ENCODE results near the gene CMTM3.

Gene CMTM3

GRCh38 chr16:66601471-66601870 is 3.0 kb upstream of the CMTM3 start:
- WGBS (ENCODE audit: extremely low coverage, insufficient coverage, insufficient read length): no CpG with 5 or more reads among the region's 5 CpGs
- no peak overlapping the region for H3K23ac ChIP-seq (ENCODE audit: low read length)

DNA sequence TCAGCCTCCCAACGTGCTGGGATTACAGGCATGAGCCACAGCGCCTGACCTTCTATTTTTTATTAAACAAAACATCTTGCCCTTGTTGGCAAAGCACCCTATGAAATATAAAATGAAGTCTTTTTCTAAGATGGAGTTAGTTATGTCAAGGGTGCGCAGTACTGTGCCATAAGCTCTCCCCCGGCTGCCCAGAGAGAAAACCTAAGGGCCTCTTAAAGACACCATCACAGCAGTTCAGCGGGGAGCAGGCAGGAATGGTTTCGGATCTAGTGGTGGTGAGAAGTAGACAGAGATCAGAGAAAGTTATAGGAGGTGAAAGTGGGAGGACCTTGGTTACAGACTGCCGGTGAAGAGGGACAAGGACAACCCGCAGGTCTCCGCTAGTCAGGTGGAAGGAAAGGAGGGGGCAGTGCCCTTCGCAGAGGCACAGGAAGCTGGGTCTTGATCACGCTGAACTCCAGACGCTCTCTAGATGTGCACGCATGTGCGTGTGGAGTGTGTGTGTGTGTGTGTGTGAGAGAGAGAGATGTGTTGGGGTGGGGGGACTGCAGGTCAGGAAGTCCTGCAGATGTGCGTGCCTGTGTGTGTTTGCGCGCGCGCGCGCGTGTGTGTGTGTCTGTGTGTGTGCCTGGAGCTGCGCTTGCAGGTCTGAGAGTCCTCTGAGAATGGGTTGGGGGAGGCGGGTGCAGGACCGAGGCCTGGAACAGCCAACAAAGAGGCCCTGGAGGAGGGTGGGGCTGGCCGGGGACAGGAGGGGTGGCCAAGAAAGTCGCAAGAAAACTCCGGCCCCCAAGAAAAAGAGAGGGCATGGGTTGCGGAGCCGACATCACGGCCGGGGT is 748 bp upstream of the CMTM3 start:
- peak overlapping the region; percentile 75 for H4K91ac ChIP-seq (ENCODE audit: low read depth, low read length)
- no CpG with 5 or more reads among the region's 32 CpGs for WGBS (ENCODE audit: extremely low coverage, insufficient coverage, insufficient read length)
- DNase-seq: peak in 1 of 2 donors; percentile 49
- H3K4me2 ChIP-seq (ENCODE audit: low read length): peak overlapping the region; percentile 74
- peak overlapping the region; percentile 64 for H3K18ac ChIP-seq (ENCODE audit: low read length)
- peak overlapping the region; percentile 82 for H3K4me3 ChIP-seq (ENCODE audit: low read depth, low read length)
- H3K9me3 ChIP-seq (ENCODE audit: insufficient read depth, low read depth, low read length): no peaks in the 10 kb centered on the region
- peak overlapping the region; percentile 68 for H4K12ac ChIP-seq (ENCODE audit: low read depth, low read length)
- H4K8ac ChIP-seq (ENCODE audit: low read depth, low read length): peak overlapping the region; percentile 70
- peaks cover 19% of the 10 kb centered on the region for H3K79me1 ChIP-seq (ENCODE audit: low read length)
- peaks cover 15 to 20% of the 10 kb centered on the region in 2 experiments for H3K4me1 ChIP-seq (ENCODE audit: control insufficient read depth in 1 of 2, insufficient read depth in 2 of 2, low read length in 2 of 2)
- peak overlapping the region; percentile 68 for H3K14ac ChIP-seq (ENCODE audit: low read length)
- H3K9ac ChIP-seq (ENCODE audit: low read length): peak overlapping the region; percentile 68
- H2BK120ac ChIP-seq (ENCODE audit: insufficient read depth, low read length, poor library complexity): peak overlapping the region; percentile 48
- no peaks in the 10 kb centered on the region for H3K27me3 ChIP-seq (ENCODE audit: insufficient read depth, low read length)
- peak overlapping the region; percentile 95 for H2AFZ ChIP-seq (ENCODE audit: insufficient read depth, low read length, poor library complexity)
- peaks cover 12% of the 10 kb centered on the region for H3K79me2 ChIP-seq (ENCODE audit: control insufficient read depth, insufficient read depth, low read length, poor library complexity)
- H2BK5ac ChIP-seq (ENCODE audit: low read depth, low read length, poor library complexity): no peak overlapping the region
- H3K23ac ChIP-seq (ENCODE audit: low read length): no peak overlapping the region
- H3K27ac ChIP-seq (ENCODE audit: low read depth, low read length): peak overlapping the region; percentile 13
- H3K36me3 ChIP-seq (ENCODE audit: control insufficient read depth in 1 of 2, insufficient read depth in 2 of 2, low read length in 2 of 2): peaks cover 5 to 10% of the 10 kb centered on the region in 2 experiments
- peak overlapping the region; percentile 11 for H2BK12ac ChIP-seq (ENCODE audit: low read length)
- H3K4ac ChIP-seq (ENCODE audit: low read depth, low read length): peak overlapping the region; percentile 13
- H2AK5ac ChIP-seq (ENCODE audit: low read length): no peak overlapping the region

More at GRCh38 chr16:66601471-66601870, 3.0 kb upstream of the CMTM3 start:
- DNase-seq: no peak
- Histone ChIP-seq H3K27ac (ENCODE audit: low read depth, low read length) (no peak overlapping the region), H4K91ac (ENCODE audit: low read depth, low read length) (no peak overlapping the region), H2AK5ac (ENCODE audit: low read length) (no peak overlapping the region), H3K79me2 (ENCODE audit: control insufficient read depth, insufficient read depth, low read length, poor library complexity) (peaks cover 12% of the 10 kb centered on the region), H2BK5ac (ENCODE audit: low read depth, low read length, poor library complexity) (no peak overlapping the region), H3K79me1 (ENCODE audit: low read length) (peaks cover 19% of the 10 kb centered on the region), H2AFZ (ENCODE audit: insufficient read depth, low read length, poor library complexity) (no peak overlapping the region), H3K4ac (ENCODE audit: low read depth, low read length) (no peak overlapping the region), H3K27me3 (ENCODE audit: insufficient read depth, low read length) (no peaks in the 10 kb centered on the region), H4K8ac (ENCODE audit: low read depth, low read length) (no peak overlapping the region), H3K4me3 (ENCODE audit: low read depth, low read length) (no peak overlapping the region), H2BK12ac (ENCODE audit: low read length) (no peak overlapping the region), H3K18ac (ENCODE audit: low read length) (no peak overlapping the region), H3K9me3 (ENCODE audit: insufficient read depth, low read depth, low read length) (no peaks in the 10 kb centered on the region), H3K14ac (ENCODE audit: low read length) (no peak overlapping the region), H3K36me3 (ENCODE audit: control insufficient read depth in 1 of 2, insufficient read depth in 2 of 2, low read length in 2 of 2) (peaks cover 0 to 6% of the 10 kb centered on the region in 2 experiments), H3K4me2 (ENCODE audit: low read length) (no peak overlapping the region), H3K4me1 (ENCODE audit: control insufficient read depth in 1 of 2, insufficient read depth in 2 of 2, low read length in 2 of 2) (peaks cover 13% of the 10 kb centered on the region in 2 experiments), H4K12ac (ENCODE audit: low read depth, low read length) (no peak overlapping the region), H2BK120ac (ENCODE audit: insufficient read depth, low read length, poor library complexity) (no peak overlapping the region), H3K9ac (ENCODE audit: low read length) (no peak overlapping the region)

DNA sequence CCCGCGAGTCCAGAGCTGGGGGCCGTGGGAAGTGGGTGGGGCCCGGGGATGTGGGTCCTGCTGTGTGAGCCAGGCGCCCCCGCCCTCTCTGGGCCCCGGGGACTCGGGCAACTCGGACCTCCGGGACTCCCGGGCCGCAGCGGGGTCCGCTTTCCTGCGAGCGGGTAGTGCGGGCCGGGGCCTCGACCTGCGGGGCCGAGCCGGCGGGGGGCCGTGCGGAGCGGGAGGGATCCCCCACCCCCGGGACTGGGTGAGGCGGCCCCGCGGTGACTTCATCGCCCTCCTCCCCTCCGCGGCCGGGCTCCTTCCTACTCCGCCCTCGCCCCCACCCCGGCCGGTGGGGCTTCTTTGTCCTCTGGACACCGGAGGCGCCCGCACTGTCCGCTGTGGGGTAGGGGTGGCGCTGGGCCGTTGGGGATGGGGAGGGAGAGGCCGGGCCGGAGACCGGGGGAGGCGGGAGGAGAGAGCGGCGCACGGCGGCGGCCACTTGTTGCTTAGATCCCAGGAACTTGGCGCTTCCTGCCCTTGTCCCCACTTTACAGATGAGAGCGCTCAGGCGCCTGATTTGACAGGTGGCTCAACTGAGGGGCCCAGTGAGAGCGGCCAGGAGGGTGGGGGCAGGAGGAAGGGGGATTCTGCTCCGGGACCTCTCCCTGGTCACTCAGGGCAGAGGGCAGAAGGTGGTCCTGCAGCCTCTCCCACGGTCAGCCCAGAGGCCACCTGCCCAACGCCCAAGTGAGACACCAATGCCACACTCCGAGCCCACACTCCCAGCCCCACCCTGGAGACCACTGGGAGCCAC is 874 bp downstream of the CMTM3 start:
- peak overlapping the region; percentile 83 for H3K18ac ChIP-seq (ENCODE audit: low read length)
- DNase-seq: peak; percentile 42 to 57
- H3K4me1 ChIP-seq (ENCODE audit: control insufficient read depth in 1 of 2, insufficient read depth in 2 of 2, low read length in 2 of 2): peaks cover 19 to 24% of the 10 kb centered on the region in 2 experiments
- H3K23ac ChIP-seq (ENCODE audit: low read length): no peak overlapping the region
- peak overlapping the region; percentile 67 for H2AFZ ChIP-seq (ENCODE audit: insufficient read depth, low read length, poor library complexity)
- H3K79me2 ChIP-seq (ENCODE audit: control insufficient read depth, insufficient read depth, low read length, poor library complexity): peaks cover 12% of the 10 kb centered on the region
- H3K36me3 ChIP-seq (ENCODE audit: control insufficient read depth in 1 of 2, insufficient read depth in 2 of 2, low read length in 2 of 2): peaks cover 21 to 26% of the 10 kb centered on the region in 2 experiments
- H3K9me3 ChIP-seq (ENCODE audit: insufficient read depth, low read depth, low read length): peaks cover 2% of the 10 kb centered on the region
- H4K12ac ChIP-seq (ENCODE audit: low read depth, low read length): peak overlapping the region; percentile 83
- H3K27ac ChIP-seq (ENCODE audit: low read depth, low read length): peak overlapping the region; percentile 46
- peak overlapping the region; percentile 74 for H3K4me2 ChIP-seq (ENCODE audit: low read length)
- H2BK12ac ChIP-seq (ENCODE audit: low read length): no peak overlapping the region
- H4K91ac ChIP-seq (ENCODE audit: low read depth, low read length): peak overlapping the region; percentile 96
- peak overlapping the region; percentile 94 for H3K4ac ChIP-seq (ENCODE audit: low read depth, low read length)
- H2BK5ac ChIP-seq (ENCODE audit: low read depth, low read length, poor library complexity): peak overlapping the region; percentile 46
- peak overlapping the region; percentile 86 for H4K8ac ChIP-seq (ENCODE audit: low read depth, low read length)
- peak overlapping the region; percentile 78 for H2AK5ac ChIP-seq (ENCODE audit: low read length)
- H3K14ac ChIP-seq (ENCODE audit: low read length): peak overlapping the region; percentile 81
- H3K27me3 ChIP-seq (ENCODE audit: insufficient read depth, low read length): no peaks in the 10 kb centered on the region
- no CpG with 5 or more reads among the region's 61 CpGs for WGBS (ENCODE audit: extremely low coverage, insufficient coverage, insufficient read length)
- peak overlapping the region; percentile 77 for H3K9ac ChIP-seq (ENCODE audit: low read length)
- peak overlapping the region; percentile 75 for H2BK120ac ChIP-seq (ENCODE audit: insufficient read depth, low read length, poor library complexity)
- peaks cover 19% of the 10 kb centered on the region for H3K79me1 ChIP-seq (ENCODE audit: low read length)
- peak overlapping the region; percentile 82 for H3K4me3 ChIP-seq (ENCODE audit: low read depth, low read length)

GRCh38 chr16:66605979-66606751 is 1.7 kb downstream of the CMTM3 start:
- Histone ChIP-seq H3K4me3 (ENCODE audit: low read depth, low read length) (peak overlapping the region; percentile 82), H2AK5ac (ENCODE audit: low read length) (peak overlapping the region; percentile 78), H3K9ac (ENCODE audit: low read length) (peak overlapping the region; percentile 77), H4K91ac (ENCODE audit: low read depth, low read length) (peak overlapping the region; percentile 96), H2BK120ac (ENCODE audit: insufficient read depth, low read length, poor library complexity) (peak overlapping the region; percentile 44), H3K36me3 (ENCODE audit: control insufficient read depth in 1 of 2, insufficient read depth in 2 of 2, low read length in 2 of 2) (peaks cover 26 to 33% of the 10 kb centered on the region in 2 experiments), H4K8ac (ENCODE audit: low read depth, low read length) (peak overlapping the region; percentile 86), H3K27me3 (ENCODE audit: insufficient read depth, low read length) (no peaks in the 10 kb centered on the region), H3K18ac (ENCODE audit: low read length) (peak overlapping the region; percentile 39), H3K27ac (ENCODE audit: low read depth, low read length) (no peak overlapping the region), H3K4me2 (ENCODE audit: low read length) (peak overlapping the region; percentile 74), H2AFZ (ENCODE audit: insufficient read depth, low read length, poor library complexity) (no peak overlapping the region), H2BK12ac (ENCODE audit: low read length) (no peak overlapping the region), H3K4ac (ENCODE audit: low read depth, low read length) (peak overlapping the region; percentile 94), H3K9me3 (ENCODE audit: insufficient read depth, low read depth, low read length) (peaks cover 2% of the 10 kb centered on the region), H3K4me1 (ENCODE audit: control insufficient read depth in 1 of 2, insufficient read depth in 2 of 2, low read length in 2 of 2) (peaks cover 19 to 24% of the 10 kb centered on the region in 2 experiments), H3K23ac (ENCODE audit: low read length) (no peak overlapping the region), H2BK5ac (ENCODE audit: low read depth, low read length, poor library complexity) (no peak overlapping the region), H4K12ac (ENCODE audit: low read depth, low read length) (peak overlapping the region; percentile 83), H3K79me1 (ENCODE audit: low read length) (peaks cover 19% of the 10 kb centered on the region), H3K14ac (ENCODE audit: low read length) (peak overlapping the region; percentile 81), H3K79me2 (ENCODE audit: control insufficient read depth, insufficient read depth, low read length, poor library complexity) (peaks cover 12% of the 10 kb centered on the region)
- DNase-seq: peak; percentile 44 to 57
- no CpG with 5 or more reads among the region's 10 CpGs for WGBS (ENCODE audit: extremely low coverage, insufficient coverage, insufficient read length)

Measured in trophoblast cell (in vitro differentiated cells and primary cell).